BE2C (cell line): ENCODE results near the gene PRSS38.
A peak's percentile ranks its signal among the peaks of the same experiment; 100 is the strongest.

Experiments used
- DNase-seq: peaks from one replicate; pipeline ENCODE4 v3.0.0-alpha.2; 2020
- H3K27me3 ChIP-seq: fragments of 250-450 bp; sonication (Bioruptor Pico); 2 replicates; pipeline ENCODE4 v1.5.1; 2020; ENCODE audit warnings: mild to moderate bottlenecking
- H3K36me3 ChIP-seq: fragments of 250-450 bp; sonication (Bioruptor Pico); 2 replicates; pipeline ENCODE4 v1.5.1; 2020; ENCODE audit warnings: mild to moderate bottlenecking
- H3K4me1 ChIP-seq: fragments of 250-450 bp; sonication (Bioruptor Pico); 2 replicates; pipeline ENCODE4 v1.5.1; 2020
- H3K4me3 ChIP-seq: 2 replicates; pipeline ENCODE4 v1.5.1; 2011; ENCODE audit warnings: low read depth, low read length
- H3K9me3 ChIP-seq: fragments of 250-450 bp; sonication (Bioruptor Pico); 2 replicates; pipeline ENCODE4 v1.5.1; 2020
- TF ChIP-seq, protein P1 (sequence below): IDR thresholded peaks from 2 replicates; pipeline ENCODE4 v1.5.1; 2012; ENCODE audit warnings: mild to moderate bottlenecking, low read depth, low read length

The PRSS38 gene

DNA sequence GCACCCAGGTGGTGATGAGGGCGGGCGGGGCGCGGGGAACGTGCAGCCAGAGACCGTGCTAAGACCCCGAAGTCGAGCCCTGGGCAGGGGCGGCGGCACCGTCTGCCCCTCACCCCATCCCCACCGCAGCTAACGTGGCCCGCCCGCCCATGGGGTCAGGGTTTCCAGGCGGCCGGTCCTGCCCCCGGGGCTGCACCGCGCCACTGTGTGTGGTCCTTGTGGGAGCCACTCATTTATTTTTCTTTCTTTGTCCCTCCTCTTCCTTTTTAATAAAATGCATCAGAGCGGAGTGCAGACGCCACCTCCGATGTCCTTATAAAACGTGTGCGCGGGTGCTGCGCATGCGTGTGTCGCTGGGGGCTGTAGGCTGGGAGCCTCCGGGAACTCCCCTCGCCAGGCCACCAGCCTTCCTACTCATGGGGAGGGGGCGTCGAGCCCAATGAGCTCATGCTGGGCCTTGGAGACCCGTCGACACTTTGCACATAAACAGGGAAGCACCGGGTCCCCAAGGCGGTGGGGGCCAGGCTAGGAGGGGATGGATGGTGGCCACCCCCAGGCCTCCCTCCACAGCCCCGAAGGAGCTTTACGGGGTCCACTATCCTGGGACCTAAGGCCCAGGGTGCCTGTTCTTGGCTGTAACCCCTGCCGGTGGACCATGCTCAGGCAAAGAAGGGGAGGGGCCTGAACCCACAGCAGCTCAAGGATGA lies 72.4 kb downstream of the PRSS38 start:
- Histone ChIP-seq H3K27me3 (no peaks in the 10 kb centered on the region), H3K4me3 (no peak overlapping the region), H3K36me3 (no peaks in the 10 kb centered on the region), H3K9me3 (no peaks in the 10 kb centered on the region), H3K4me1 (no peaks in the 10 kb centered on the region)
- TF ChIP-seq, protein P1, sequence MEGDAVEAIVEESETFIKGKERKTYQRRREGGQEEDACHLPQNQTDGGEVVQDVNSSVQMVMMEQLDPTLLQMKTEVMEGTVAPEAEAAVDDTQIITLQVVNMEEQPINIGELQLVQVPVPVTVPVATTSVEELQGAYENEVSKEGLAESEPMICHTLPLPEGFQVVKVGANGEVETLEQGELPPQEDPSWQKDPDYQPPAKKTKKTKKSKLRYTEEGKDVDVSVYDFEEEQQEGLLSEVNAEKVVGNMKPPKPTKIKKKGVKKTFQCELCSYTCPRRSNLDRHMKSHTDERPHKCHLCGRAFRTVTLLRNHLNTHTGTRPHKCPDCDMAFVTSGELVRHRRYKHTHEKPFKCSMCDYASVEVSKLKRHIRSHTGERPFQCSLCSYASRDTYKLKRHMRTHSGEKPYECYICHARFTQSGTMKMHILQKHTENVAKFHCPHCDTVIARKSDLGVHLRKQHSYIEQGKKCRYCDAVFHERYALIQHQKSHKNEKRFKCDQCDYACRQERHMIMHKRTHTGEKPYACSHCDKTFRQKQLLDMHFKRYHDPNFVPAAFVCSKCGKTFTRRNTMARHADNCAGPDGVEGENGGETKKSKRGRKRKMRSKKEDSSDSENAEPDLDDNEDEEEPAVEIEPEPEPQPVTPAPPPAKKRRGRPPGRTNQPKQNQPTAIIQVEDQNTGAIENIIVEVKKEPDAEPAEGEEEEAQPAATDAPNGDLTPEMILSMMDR = no peak
- no peak for DNase-seq

DNA sequence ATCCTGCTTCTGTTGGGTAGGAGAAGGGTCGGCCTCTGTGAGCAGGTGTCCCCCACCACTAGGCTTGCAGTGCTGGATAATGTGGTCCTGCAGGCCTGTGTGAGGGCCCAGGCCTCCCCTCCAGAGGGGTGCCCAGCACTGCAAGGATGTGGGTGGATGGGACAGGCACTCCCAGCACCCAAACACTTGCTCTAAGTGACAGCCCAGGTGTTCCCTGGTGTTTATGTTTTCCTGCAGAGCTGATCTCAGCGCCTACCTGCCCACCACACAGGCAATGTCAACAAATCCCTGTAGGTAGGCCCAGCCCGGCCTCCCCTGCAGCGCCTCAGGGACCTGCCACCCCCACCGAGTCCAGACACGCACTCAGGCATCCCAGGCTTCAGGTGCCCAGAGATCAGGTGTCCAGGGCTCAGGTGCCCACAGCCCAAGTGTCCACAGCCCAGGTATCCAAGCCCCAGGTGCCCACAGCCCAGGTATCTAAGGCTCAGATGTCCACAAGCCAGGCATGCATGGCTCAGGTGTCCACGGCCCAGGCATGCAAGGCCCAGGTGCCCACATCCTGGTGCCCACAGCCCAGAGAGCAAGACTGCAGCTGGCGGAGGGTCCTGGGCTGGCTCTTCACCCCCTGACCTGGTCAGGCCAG lies 73.0 kb downstream of the PRSS38 start:
- Histone ChIP-seq H3K9me3 (no peaks in the 10 kb centered on the region), H3K4me1 (no peaks in the 10 kb centered on the region), H3K4me3 (no peak overlapping the region), H3K27me3 (no peaks in the 10 kb centered on the region), H3K36me3 (no peaks in the 10 kb centered on the region)
- no peak for DNase-seq
- TF ChIP-seq, protein P1 = no peak

DNA sequence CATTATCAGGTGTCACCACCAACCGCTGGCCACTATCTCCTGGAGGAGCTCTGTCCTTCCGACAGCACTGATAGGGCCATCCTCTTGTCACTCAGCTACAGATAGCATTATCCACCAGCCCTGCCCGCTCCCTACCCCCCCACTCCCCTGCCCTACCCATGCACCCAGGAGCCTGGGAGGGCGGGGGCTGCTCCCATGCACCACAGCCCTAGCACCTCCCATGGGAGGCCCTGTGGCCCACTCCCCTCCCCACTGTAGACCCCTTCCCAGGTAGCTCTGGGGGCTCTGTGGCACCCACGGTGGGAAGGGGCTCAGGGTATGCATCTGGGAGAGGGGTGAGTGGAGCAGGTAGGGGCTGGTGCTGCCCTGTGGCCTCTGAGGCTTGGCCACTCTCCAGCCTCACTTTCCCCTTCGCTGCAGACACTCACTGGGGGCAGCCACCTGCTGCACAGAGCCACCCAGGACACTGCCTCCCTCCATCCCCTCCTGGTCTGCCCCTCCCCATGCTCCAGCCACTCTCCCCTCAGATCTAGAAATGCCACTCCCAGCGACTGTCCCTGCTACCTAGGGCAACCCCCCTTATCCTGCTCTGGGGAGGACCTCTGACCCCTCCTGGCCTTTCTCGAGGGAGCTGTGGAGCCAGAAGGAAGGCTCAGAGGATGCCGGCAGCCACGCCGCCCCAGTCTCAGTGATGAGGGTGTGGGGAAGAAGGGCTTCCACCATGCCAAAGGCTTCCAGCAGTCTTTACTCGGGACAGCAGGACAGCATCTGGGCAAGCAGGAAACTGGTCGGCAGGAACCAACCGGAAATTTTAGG lies 73.8 kb downstream of the PRSS38 start:
- TF ChIP-seq, protein P1 = no peak
- Histone ChIP-seq H3K9me3 (no peaks in the 10 kb centered on the region), H3K27me3 (no peaks in the 10 kb centered on the region), H3K36me3 (no peaks in the 10 kb centered on the region), H3K4me1 (no peaks in the 10 kb centered on the region), H3K4me3 (no peak overlapping the region)
- DNase-seq = peak; percentile 6

DNA sequence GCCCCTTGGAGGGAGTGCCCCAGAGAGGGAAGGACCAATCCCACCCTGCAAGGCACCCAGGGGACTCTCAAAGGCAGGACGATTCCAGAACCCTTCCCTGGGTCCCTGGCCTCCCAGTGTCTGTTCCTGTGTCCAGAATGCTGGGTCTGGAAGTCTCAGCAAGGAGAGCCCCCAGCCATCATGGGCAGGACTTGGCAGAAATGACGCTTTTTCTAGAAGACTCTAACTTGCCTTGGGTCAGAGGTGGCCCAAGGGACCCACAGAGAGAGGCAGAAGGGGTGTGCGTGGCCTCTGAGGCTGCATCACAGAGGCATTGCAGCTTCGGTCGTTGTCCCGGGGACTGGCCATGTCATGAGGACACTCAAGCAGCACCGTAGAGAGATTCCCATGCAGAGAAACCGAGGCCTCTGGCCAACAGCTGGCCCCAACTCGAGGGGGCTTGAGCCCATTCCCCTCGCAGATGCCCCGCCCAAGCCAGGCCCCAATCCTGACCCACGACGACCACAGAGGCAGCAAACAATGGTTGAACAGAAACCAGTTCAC lies 74.5 kb downstream of the PRSS38 start:
- Histone ChIP-seq H3K4me1 (no peaks in the 10 kb centered on the region), H3K27me3 (no peaks in the 10 kb centered on the region)
- DNase-seq = no peak

DNA sequence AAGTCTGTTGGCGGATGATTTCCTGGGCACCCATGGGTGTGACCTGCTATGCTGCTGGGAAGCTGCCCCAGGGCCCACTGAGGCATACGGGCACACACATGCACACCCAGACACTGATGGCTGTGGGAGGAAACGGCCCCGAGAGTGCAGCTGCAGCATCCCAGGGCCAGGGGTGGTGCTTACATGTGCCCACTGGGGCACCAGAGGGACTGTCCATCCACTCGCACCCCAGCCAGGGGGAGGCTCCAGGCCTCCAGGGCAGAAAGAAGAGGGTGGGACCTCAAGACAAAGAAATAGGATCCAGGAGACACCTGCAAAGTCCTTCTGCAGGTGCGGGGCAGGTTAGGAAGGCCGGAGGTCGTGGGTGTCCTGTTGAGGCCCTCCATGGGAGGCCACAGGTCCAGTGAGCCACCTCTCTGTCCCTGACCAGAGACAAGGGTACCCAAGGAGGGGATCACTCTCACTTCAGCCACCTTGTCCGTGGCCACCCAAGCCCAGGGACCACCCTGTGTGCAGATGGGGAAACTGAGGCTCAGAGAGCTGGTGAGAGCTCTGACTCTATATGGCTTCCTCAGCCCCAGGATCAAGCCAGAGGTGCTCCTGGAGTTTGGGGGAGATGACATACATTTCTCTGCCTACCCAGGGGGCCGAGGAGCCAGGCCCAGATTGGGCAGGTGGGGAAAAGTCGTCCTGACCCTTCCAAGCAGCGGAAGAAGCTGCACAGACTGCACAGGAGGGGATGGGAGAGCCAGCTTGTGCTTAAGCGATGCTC lies 75.2 kb downstream of the PRSS38 start:
- H3K9me3 ChIP-seq = no peaks in the 10 kb centered on the region
- no peaks in the 10 kb centered on the region for H3K36me3 ChIP-seq
- no peaks in the 10 kb centered on the region for H3K27me3 ChIP-seq
- peak; percentile 2 for DNase-seq
- TF ChIP-seq, protein P1 = no peak
- H3K4me3 ChIP-seq = no peak overlapping the region
- H3K4me1 ChIP-seq = no peaks in the 10 kb centered on the region

More for the DNA sequence above, 74.5 kb downstream of the PRSS38 start:
- Histone ChIP-seq H3K4me3 (no peak overlapping the region), H3K9me3 (no peaks in the 10 kb centered on the region), H3K36me3 (no peaks in the 10 kb centered on the region)
- TF ChIP-seq, protein P1 = no peak
